CD8-positive, alpha-beta memory T cell (primary cell): Measurements from ENCODE around the gene IGF2R. TPM values are rescaled to one million over a fixed set of nuclear protein-coding genes. Genes with fewer than 3 reads are reported as not detected.
A peak's percentile ranks its signal among the peaks of the same experiment; 100 is the strongest.

ENCODE experiments used
- CTCF ChIA-PET: fragments of 350-600 bp; sonication (Branson Sonifier 250); formaldehyde crosslinking; loops from one replicate; lab custom pipeline; 2021; ENCODE audit warnings: antibody characterized with exemption; lab: Charles Lee
- POLR2A ChIA-PET: fragments of 350-600 bp; sonication (Branson Sonifier 250); formaldehyde crosslinking; loops from one replicate; lab custom pipeline; 2021; ENCODE audit warnings: antibody characterized with exemption; lab: Charles Lee
- DNase-seq, 5 donors: peaks; one replicate each; pipeline versions ENCODE4 v3.0.0 to v3.0.0-alpha.2; 2020 to 2022; ENCODE audit warnings: mixed read lengths in 1 of 5
- H3K27ac ChIP-seq: one replicate; pipeline ENCODE4 v1.7.0; 2013; ENCODE audit warnings: low read depth, mild to moderate bottlenecking, low read length, moderate library complexity
- H3K27me3 ChIP-seq: 2 replicates; pipeline ENCODE4 v1.7.0; 2013; ENCODE audit warnings: low read length, mild to moderate bottlenecking; ENCODE audit not compliant: insufficient read depth, poor library complexity, severe bottlenecking
- H3K36me3 ChIP-seq: 2 replicates; pipeline ENCODE4 v1.7.0; 2013; ENCODE audit warnings: mild to moderate bottlenecking, low read length, moderate library complexity; ENCODE audit not compliant: insufficient read depth
- H3K4me1 ChIP-seq: 2 replicates; pipeline ENCODE4 v1.7.0; 2013; ENCODE audit warnings: mild to moderate bottlenecking, low read length, moderate library complexity; ENCODE audit not compliant: insufficient read depth
- H3K4me3 ChIP-seq: 2 replicates; pipeline ENCODE4 v1.7.0; 2013; ENCODE audit warnings: mild to moderate bottlenecking, low read length
- H3K9me3 ChIP-seq: 2 replicates; pipeline ENCODE4 v1.7.0; 2013; ENCODE audit warnings: mild to moderate bottlenecking, low read length
- H3K27ac Mint-ChIP-seq, 8 donors: one replicate each; pipeline ENCODE4 v1.8.0; 2020 to 2021; ENCODE audit warnings: mixed read lengths in 8 of 8, mild to moderate bottlenecking in 6 of 8, inconsistent platforms in 3 of 8, moderate library complexity in 3 of 8
- H3K27me3 Mint-ChIP-seq, 2 donors: one replicate each; pipeline ENCODE4 v1.8.0; 2020 to 2021; ENCODE audit warnings: mixed read lengths in 2 of 2, mild to moderate bottlenecking in 1 of 2, moderate library complexity in 1 of 2
- H3K36me3 Mint-ChIP-seq, 3 donors: one replicate each; pipeline ENCODE4 v1.8.0; 2020 to 2021; ENCODE audit warnings: mixed read lengths in 3 of 3, inconsistent platforms in 1 of 3, mild to moderate bottlenecking in 1 of 3
- H3K4me1 Mint-ChIP-seq, 3 donors: one replicate each; pipeline ENCODE4 v1.8.0; 2020 to 2021; ENCODE audit warnings: mixed read lengths in 3 of 3, inconsistent platforms in 1 of 3, mild to moderate bottlenecking in 1 of 3
- H3K4me3 Mint-ChIP-seq, 7 donors: one replicate each; pipeline ENCODE4 v1.8.0; 2020 to 2021; ENCODE audit warnings: mixed read lengths in 7 of 7, mild to moderate bottlenecking in 6 of 7, moderate library complexity in 4 of 7, inconsistent platforms in 2 of 7
- H3K9me3 Mint-ChIP-seq, 5 donors: one replicate each; pipeline ENCODE4 v1.8.0; 2020 to 2022; ENCODE audit warnings: mixed read lengths in 5 of 5, mild to moderate bottlenecking in 3 of 5, moderate library complexity in 2 of 5, inconsistent platforms in 1 of 5
- polyA plus RNA-seq: library from polyadenylated mRNA; unstranded; fragments of 300-500 nt; fragmentation: Illumina TruSeq; gene quantifications from one replicate; pipeline ENCODE4 v1.2.3, GENCODE V29; 2021
- total RNA-seq, 2 experiments: library from RNA; stranded (reverse); gene quantifications; one replicate each; pipeline ENCODE4 v1.2.3, GENCODE V29; 2021

The IGF2R gene
- total and polyA plus RNA-seq, 3 experiments from 2014 or later = 27.5 to 93.7 (median 91.4) TPM

DNA sequence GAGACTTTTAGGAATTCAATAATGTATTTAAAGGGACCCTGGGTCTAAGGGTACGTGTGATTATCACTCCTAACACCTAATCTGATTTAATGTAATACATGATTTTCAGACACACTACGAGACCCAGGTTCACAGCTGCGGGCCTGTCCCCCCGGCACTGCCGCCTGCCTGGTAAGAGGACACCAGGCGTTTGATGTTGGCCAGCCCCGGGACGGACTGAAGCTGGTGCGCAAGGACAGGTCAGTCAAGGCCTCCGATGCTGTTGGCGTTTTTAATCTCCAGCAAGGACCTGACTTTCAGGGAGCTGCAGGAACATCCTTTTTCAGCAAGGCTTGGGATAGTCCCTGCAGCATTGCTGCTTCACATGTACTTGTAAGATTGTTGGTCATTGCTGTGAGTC lies 58.2 kb downstream of the IGF2R start:
- H3K9me3 Mint-ChIP-seq = no peaks in the 10 kb centered on the region
- no peaks in the 10 kb centered on the region for H3K27me3 ChIP-seq
- no peak overlapping the region for H3K4me3 ChIP-seq
- POLR2A ChIA-PET = no interaction called here
- no peak overlapping the region for H3K27ac Mint-ChIP-seq
- peaks cover 17% of the 10 kb centered on the region for H3K36me3 ChIP-seq
- H3K9me3 ChIP-seq = no peaks in the 10 kb centered on the region
- no peak overlapping the region for H3K4me3 Mint-ChIP-seq
- peaks cover 10 to 16% (median 12%) of the 10 kb centered on the region in 3 donors for H3K4me1 Mint-ChIP-seq
- CTCF ChIA-PET = no interaction called here
- no peaks in the 10 kb centered on the region for H3K4me1 ChIP-seq
- no peak overlapping the region for H3K27ac ChIP-seq
- peaks cover 3 to 63% (median 12%) of the 10 kb centered on the region in 3 donors for H3K36me3 Mint-ChIP-seq
- no peak for DNase-seq
- peaks cover 0 to 5% of the 10 kb centered on the region in 2 donors for H3K27me3 Mint-ChIP-seq

DNA sequence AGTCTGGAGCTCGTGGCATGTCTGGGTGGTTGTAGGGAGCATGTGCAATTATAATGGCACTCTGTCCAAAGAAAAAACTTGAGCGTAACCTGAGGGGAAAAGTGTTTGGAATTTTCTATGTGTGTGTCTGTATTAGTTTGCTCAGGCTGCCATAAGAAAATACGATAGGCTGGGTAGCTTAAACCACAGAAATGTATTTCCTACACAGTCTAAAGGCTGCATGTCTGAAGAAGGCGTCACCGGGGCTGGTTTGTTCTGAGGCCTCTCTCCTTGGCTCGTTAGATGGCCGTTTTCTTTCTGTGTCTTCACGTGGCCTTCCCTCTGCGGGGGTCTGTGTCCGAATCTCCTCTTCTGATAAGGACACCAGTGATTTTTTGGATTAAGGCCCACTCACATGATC lies 59.0 kb downstream of the IGF2R start:
- Mint-ChIP-seq H3K36me3 (peaks cover 3 to 71% (median 16%) of the 10 kb centered on the region in 3 donors), H3K27ac (peak overlapping the region in 3 of 8 donors; percentile 4 to 61 (median 56)), H3K4me1 (peaks cover 10 to 16% (median 12%) of the 10 kb centered on the region in 3 donors), H3K27me3 (peaks cover 0 to 6% of the 10 kb centered on the region in 2 donors), H3K4me3 (no peak overlapping the region), H3K9me3 (no peaks in the 10 kb centered on the region)
- ChIA-PET POLR2A (no interaction called here), CTCF (no interaction called here)
- H3K4me1 ChIP-seq = no peaks in the 10 kb centered on the region
- H3K9me3 ChIP-seq = no peaks in the 10 kb centered on the region
- no peak overlapping the region for H3K27ac ChIP-seq
- H3K4me3 ChIP-seq = no peak overlapping the region
- peaks cover 24% of the 10 kb centered on the region for H3K36me3 ChIP-seq
- DNase-seq = no peak
- no peaks in the 10 kb centered on the region for H3K27me3 ChIP-seq

DNA sequence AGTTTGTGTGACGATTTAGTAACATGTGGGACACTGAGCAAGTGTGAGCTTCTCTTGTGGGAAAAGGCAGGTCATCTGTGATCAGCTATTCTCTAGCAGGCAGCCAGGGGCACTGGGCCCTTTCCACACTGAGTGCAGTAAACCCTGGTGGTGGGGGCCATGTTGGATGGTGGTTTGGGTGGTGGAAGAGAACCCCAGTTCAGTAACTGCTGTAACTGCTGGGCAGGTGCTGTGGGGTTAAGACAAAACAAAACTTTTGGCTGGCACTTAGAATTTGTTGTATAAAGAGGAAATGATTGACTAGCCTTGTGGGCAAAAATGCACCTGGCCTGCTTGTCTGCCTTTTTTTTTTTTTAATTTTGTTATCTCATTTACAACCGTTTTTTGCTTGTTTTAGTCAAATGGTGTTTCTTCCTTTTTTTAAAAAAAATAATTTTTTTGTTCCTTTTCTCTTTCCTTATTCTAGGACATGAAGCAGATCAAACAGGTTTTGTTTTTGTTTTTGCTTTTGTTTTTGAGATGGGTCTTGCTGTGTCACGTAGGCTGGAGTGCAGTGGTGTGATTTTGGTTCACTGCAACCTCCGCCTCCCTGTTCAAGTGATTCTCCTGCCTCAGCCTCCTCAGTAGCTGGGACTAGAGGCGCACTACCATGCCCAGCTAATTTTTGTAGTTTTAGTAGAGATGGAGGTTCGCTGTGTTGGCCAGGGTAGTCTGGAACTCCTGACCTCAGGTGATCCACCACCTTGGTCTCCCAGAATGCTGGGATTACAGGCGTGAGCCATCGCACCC lies 59.8 kb downstream of the IGF2R start:
- ChIA-PET CTCF (no interaction called here), POLR2A (no interaction called here)
- peak in 1 of 5 donors; percentile 24 for DNase-seq
- Mint-ChIP-seq H3K27ac (peak overlapping the region in 6 of 8 donors; percentile 4 to 76 (median 46)), H3K27me3 (peaks cover 0 to 6% of the 10 kb centered on the region in 2 donors), H3K4me1 (peaks cover 10 to 16% (median 12%) of the 10 kb centered on the region in 3 donors), H3K4me3 (no peak overlapping the region), H3K9me3 (no peaks in the 10 kb centered on the region), H3K36me3 (peaks cover 3 to 79% (median 24%) of the 10 kb centered on the region in 3 donors)
- Histone ChIP-seq H3K27ac (no peak overlapping the region), H3K36me3 (peaks cover 32% of the 10 kb centered on the region), H3K4me3 (no peak overlapping the region), H3K9me3 (no peaks in the 10 kb centered on the region), H3K27me3 (no peaks in the 10 kb centered on the region), H3K4me1 (no peaks in the 10 kb centered on the region)

DNA sequence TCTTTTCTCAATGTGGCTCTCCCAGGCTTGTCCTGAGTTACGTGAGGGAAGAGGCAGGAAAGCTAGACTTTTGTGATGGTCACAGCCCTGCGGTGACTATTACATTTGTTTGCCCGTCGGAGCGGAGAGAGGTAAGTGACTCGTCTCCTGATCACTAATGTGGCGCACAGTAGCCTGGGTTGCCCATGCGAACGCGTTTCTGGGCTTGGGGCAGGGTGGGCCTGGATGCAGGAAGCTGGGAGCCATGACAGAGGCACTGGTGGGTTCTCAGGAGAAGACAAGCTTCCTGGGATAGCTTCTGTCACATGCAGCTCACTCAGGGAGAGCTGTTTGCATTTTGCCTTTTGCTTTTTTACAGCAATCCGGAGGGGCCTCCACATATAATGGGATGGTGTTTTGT lies 60.6 kb downstream of the IGF2R start:
- Mint-ChIP-seq H3K4me1 (peaks cover 10 to 16% (median 14%) of the 10 kb centered on the region in 3 donors), H3K36me3 (peaks cover 3 to 87% (median 28%) of the 10 kb centered on the region in 3 donors), H3K27ac (peak overlapping the region in 1 of 8 donors; percentile 56), H3K27me3 (peaks cover 0 to 6% of the 10 kb centered on the region in 2 donors), H3K9me3 (no peaks in the 10 kb centered on the region), H3K4me3 (no peak overlapping the region)
- Histone ChIP-seq H3K4me1 (no peaks in the 10 kb centered on the region), H3K27ac (no peak overlapping the region), H3K27me3 (no peaks in the 10 kb centered on the region), H3K36me3 (peaks cover 38% of the 10 kb centered on the region), H3K9me3 (no peaks in the 10 kb centered on the region), H3K4me3 (no peak overlapping the region)
- ChIA-PET POLR2A (no interaction called here), CTCF (no interaction called here)
- DNase-seq = no peak

DNA sequence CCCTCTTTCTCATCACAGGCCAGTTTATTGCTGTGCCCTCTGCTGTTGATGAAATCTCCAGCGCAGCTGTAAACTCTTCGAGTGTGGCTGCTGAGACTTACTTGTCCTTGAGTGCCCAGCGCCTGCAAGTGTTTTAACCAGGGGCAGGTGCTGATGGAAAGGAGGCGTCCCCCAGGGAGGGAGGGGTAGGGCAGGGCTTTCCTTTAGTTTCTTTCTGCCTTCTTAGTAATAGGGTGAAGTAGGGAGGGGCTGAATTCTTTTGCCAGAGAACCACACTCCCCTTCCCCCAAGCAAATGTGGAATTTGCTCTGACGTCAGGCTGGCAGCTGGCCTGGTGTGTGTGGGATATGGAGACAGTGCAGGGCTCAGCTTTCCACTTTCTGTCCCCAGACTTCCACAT lies 61.2 kb downstream of the IGF2R start:
- H3K36me3 Mint-ChIP-seq = peaks cover 3 to 93% (median 31%) of the 10 kb centered on the region in 3 donors
- no peaks in the 10 kb centered on the region for H3K27me3 ChIP-seq
- H3K27me3 Mint-ChIP-seq = peaks cover 0 to 6% of the 10 kb centered on the region in 2 donors
- peak overlapping the region in 1 of 8 donors; percentile 68 for H3K27ac Mint-ChIP-seq
- no peak overlapping the region for H3K4me3 Mint-ChIP-seq
- H3K9me3 Mint-ChIP-seq = no peaks in the 10 kb centered on the region
- H3K4me1 Mint-ChIP-seq = peaks cover 10 to 16% (median 14%) of the 10 kb centered on the region in 3 donors
- H3K4me1 ChIP-seq = no peaks in the 10 kb centered on the region
- no peak overlapping the region for H3K27ac ChIP-seq
- no peaks in the 10 kb centered on the region for H3K9me3 ChIP-seq
- H3K36me3 ChIP-seq = peaks cover 40% of the 10 kb centered on the region
- ChIA-PET CTCF (no interaction called here), POLR2A (no interaction called here)
- no peak overlapping the region for H3K4me3 ChIP-seq
- DNase-seq = no peak

DNA sequence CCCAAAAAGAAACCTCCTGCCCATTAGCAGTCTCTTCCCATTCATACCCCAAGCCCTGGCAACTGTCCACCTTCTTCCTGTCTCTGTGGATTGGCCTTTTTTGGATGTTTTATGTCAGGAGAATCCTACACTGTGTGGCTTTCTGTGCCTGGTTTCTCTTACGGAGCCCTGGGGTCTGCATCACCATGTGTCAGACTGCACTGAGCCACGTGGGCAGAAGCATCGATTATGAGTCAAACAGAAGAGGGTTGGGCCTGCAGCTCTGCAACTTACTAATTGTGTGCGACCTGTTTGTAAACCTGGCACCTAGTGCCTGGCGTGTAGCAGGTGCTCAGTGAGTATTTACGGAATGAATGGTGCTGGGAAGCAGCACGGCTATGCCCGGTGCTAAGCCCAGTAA lies 62.6 kb downstream of the IGF2R start:
- peaks cover 3 to 97% (median 30%) of the 10 kb centered on the region in 3 donors for H3K36me3 Mint-ChIP-seq
- H3K27me3 Mint-ChIP-seq = peaks cover 0 to 6% of the 10 kb centered on the region in 2 donors
- Histone ChIP-seq H3K4me1 (no peaks in the 10 kb centered on the region), H3K27me3 (no peaks in the 10 kb centered on the region), H3K27ac (no peak overlapping the region), H3K36me3 (peaks cover 46% of the 10 kb centered on the region), H3K4me3 (no peak overlapping the region), H3K9me3 (no peaks in the 10 kb centered on the region)
- ChIA-PET CTCF (no interaction called here), POLR2A (no interaction called here)
- no peaks in the 10 kb centered on the region for H3K9me3 Mint-ChIP-seq
- peak overlapping the region in 1 of 8 donors; percentile 12 for H3K27ac Mint-ChIP-seq
- peaks cover 13 to 19% (median 18%) of the 10 kb centered on the region in 3 donors for H3K4me1 Mint-ChIP-seq
- DNase-seq = no peak
- no peak overlapping the region for H3K4me3 Mint-ChIP-seq

DNA sequence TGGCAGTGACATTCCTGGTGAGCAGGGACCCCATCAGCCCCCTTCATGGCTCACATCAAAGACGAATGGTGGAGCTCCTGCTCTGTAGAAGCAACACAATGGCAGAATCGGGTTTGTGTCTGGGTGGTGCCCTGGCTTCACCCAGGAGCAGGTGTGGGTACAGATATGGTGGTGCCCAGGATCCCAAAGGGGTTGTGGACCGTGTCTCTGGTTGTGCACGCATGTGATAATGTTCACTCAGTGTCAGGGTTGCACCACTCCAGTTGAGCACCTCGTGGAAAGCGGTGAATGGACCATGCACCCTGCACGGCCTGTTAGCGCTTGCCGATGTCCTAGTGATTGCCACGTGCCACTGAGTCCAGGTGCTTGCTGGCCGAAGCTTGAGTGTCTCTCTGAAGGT lies 63.0 kb downstream of the IGF2R start:
- no peaks in the 10 kb centered on the region for H3K9me3 ChIP-seq
- CTCF ChIA-PET = no interaction called here
- Mint-ChIP-seq H3K9me3 (no peaks in the 10 kb centered on the region), H3K4me3 (no peak overlapping the region), H3K27me3 (peaks cover 0 to 6% of the 10 kb centered on the region in 2 donors), H3K4me1 (peaks cover 16 to 22% (median 20%) of the 10 kb centered on the region in 3 donors), H3K36me3 (peaks cover 3 to 97% (median 26%) of the 10 kb centered on the region in 3 donors), H3K27ac (peak overlapping the region in 3 of 8 donors; percentile 4 to 12 (median 12))
- no peak overlapping the region for H3K4me3 ChIP-seq
- H3K27ac ChIP-seq = no peak overlapping the region
- no peaks in the 10 kb centered on the region for H3K27me3 ChIP-seq
- no peaks in the 10 kb centered on the region for H3K4me1 ChIP-seq
- POLR2A ChIA-PET = no interaction called here
- peaks cover 46% of the 10 kb centered on the region for H3K36me3 ChIP-seq
- DNase-seq = no peak

DNA sequence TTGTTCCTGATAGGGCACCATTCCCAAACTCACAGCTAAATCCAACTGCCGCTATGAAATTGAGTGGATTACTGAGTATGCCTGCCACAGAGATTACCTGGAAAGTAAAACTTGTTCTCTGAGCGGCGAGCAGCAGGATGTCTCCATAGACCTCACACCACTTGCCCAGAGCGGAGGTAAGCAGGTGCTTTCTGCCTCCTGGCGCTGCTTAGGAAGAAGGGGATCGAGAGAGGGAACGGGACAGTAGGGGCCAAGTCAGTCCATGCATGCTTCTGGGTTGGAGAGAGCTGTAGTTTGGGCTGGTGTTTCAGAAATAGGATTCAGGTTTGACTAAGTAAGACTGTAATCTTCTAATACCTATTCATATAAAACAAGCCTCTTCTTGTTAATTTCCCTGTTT lies 63.7 kb downstream of the IGF2R start:
- no peak for DNase-seq
- Histone ChIP-seq H3K36me3 (peaks cover 39% of the 10 kb centered on the region), H3K27me3 (no peaks in the 10 kb centered on the region), H3K4me1 (no peaks in the 10 kb centered on the region), H3K4me3 (no peak overlapping the region), H3K27ac (no peak overlapping the region), H3K9me3 (no peaks in the 10 kb centered on the region)
- Mint-ChIP-seq H3K4me1 (peaks cover 16 to 24% (median 16%) of the 10 kb centered on the region in 3 donors), H3K27ac (peak overlapping the region in 2 of 8 donors; percentile 32 to 47), H3K9me3 (no peaks in the 10 kb centered on the region), H3K36me3 (peaks cover 3 to 96% (median 26%) of the 10 kb centered on the region in 3 donors), H3K27me3 (peaks cover 0 to 6% of the 10 kb centered on the region in 2 donors), H3K4me3 (no peak overlapping the region)
- ChIA-PET POLR2A (no interaction called here), CTCF (no interaction called here)
